Natural killer cell (primary cell): ENCODE data around the gene CACNA2D4. TPM values are rescaled to one million over a fixed set of nuclear protein-coding genes. Genes with fewer than 3 reads are reported as not detected.

Experiments used
- ATAC-seq, 3 donors: fragments of 150-1000 bp in 2 of 3; fragments of 200-7000 bp in 1 of 3; cut with Tn5 transposase; 1 replicate in 1 of 3; 2 replicates in 2 of 3; pipeline ENCODE4 v1.10.0; 2021; ENCODE audit warnings: mild to moderate bottlenecking in 2 of 3, moderate library complexity in 2 of 3
- DNase-seq, 2 donors: peaks; one replicate each; pipeline versions ENCODE4 v3.0.0 to v3.0.0-alpha.2; 2013 to 2021; ENCODE audit warnings: mixed read lengths in 1 of 2
- H3K27ac ChIP-seq: one replicate; pipeline ENCODE4 v1.5.1; 2013; ENCODE audit warnings: mild to moderate bottlenecking, low read length
- H3K27me3 ChIP-seq: one replicate; pipeline ENCODE4 v1.6.1; 2013; ENCODE audit warnings: low read length; ENCODE audit not compliant: control insufficient read depth, insufficient read depth
- H3K36me3 ChIP-seq: one replicate; pipeline ENCODE4 v1.6.1; 2013; ENCODE audit warnings: low read length; ENCODE audit not compliant: control insufficient read depth, insufficient read depth
- H3K4me1 ChIP-seq: one replicate; pipeline ENCODE4 v1.6.1; 2013; ENCODE audit warnings: low read length; ENCODE audit not compliant: control insufficient read depth, insufficient read depth
- H3K4me3 ChIP-seq: one replicate; pipeline ENCODE4 v1.5.1; 2013; ENCODE audit warnings: low read length
- H3K9me3 ChIP-seq: one replicate; pipeline ENCODE4 v1.6.1; 2013; ENCODE audit warnings: low read length; ENCODE audit not compliant: control insufficient read depth, insufficient read depth
- H3K27ac Mint-ChIP-seq, 2 donors: one replicate each; pipeline ENCODE4 v1.8.0; 2022; ENCODE audit warnings: mild to moderate bottlenecking in 2 of 2, mixed read lengths in 2 of 2, moderate library complexity in 1 of 2
- H3K27me3 Mint-ChIP-seq, 2 donors: one replicate each; pipeline ENCODE4 v1.8.0; 2022; ENCODE audit warnings: low read depth in 2 of 2, mixed read lengths in 2 of 2
- H3K36me3 Mint-ChIP-seq: one replicate; pipeline ENCODE4 v1.8.0; 2022; ENCODE audit warnings: mixed read lengths
- H3K4me1 Mint-ChIP-seq, 2 donors: one replicate each; pipeline ENCODE4 v1.8.0; 2022; ENCODE audit warnings: mixed read lengths in 2 of 2
- H3K4me3 Mint-ChIP-seq: one replicate; pipeline ENCODE4 v1.8.0; 2022; ENCODE audit warnings: mild to moderate bottlenecking, moderate library complexity, mixed read lengths
- H3K9me3 Mint-ChIP-seq, 2 donors: one replicate each; pipeline ENCODE4 v1.8.0; 2022; ENCODE audit warnings: mixed read lengths in 2 of 2
- CTCF ChIP-seq: fragments of 200-600 bp; IDR thresholded peaks from one replicate; pipeline ENCODE4 v1.8.0; 2022; ENCODE audit warnings: antibody characterized with exemption
- WGBS: methylation state at CpG from one replicate; pipeline ENCODE4 v1.1.7; 2013; ENCODE audit warnings: missing lambda C conversion rate; ENCODE audit not compliant: insufficient coverage; 5-methylcytosine and 5-hydroxymethylcytosine counted together
- intact Hi-C: fragments of 100-400 bp; cut with micrococcal nuclease; formaldehyde crosslinking; loops from one replicate; pipeline ENCODE4 v1.14.2; 2022
- total RNA-seq, 4 donors: library from RNA; stranded (reverse); fragments of 120-200 nt in 1 of 4; gene quantifications; one replicate each; pipeline versions ENCODE4 v1.2.3 to v1.2.4, GENCODE V29; 2013 to 2022

Gene CACNA2D4
- total RNA-seq, 3 donors from 2014 or later (not counting 1 experiment from before 2014, with no cell fraction given) = 26.5 to 49.6 (median 34.9) TPM

DNA sequence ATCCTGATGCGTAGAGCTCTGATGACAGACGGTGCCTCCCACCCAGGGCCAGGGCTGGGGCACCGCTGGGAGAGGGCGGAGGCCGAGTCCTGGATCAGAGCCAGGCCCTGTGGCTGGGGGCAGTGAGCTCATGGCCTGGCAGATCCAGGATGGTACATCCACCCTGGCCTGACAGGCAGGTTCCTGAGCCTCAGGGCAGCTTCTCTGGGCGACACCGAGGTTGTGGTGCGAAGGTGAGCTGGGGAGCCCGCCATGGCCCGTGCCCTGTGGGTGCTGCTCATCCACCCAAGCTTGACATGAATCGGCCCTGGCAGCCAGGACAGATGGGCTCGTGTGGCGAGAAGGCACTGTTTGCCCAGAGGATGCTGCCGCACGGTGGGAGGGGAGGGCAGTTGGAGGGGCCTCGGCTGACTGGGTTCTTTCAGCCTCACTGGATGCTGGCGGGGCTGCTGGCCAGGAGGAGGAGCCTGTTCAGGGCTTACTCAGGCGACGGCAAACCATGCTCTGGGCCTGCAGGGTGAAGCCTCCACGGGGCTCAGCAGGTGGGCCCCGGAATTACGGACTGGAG lies 81.5 kb downstream of the CACNA2D4 start:
- no peaks in the 10 kb centered on the region for H3K9me3 ChIP-seq
- Mint-ChIP-seq H3K27me3 (peaks cover 12 to 16% of the 10 kb centered on the region in 2 donors), H3K4me1 (peaks cover 0 to 4% of the 10 kb centered on the region in 2 donors), H3K9me3 (no peaks in the 10 kb centered on the region), H3K36me3 (no peaks in the 10 kb centered on the region), H3K4me3 (no peak overlapping the region), H3K27ac (no peak overlapping the region)
- no peak for ATAC-seq
- intact Hi-C loops = no loop called here
- no peaks in the 10 kb centered on the region for H3K4me1 ChIP-seq
- no peak overlapping the region for H3K4me3 ChIP-seq
- TF ChIP-seq CTCF = no peak
- H3K27ac ChIP-seq = no peak overlapping the region
- DNase-seq = no peak
- no peaks in the 10 kb centered on the region for H3K36me3 ChIP-seq
- no peaks in the 10 kb centered on the region for H3K27me3 ChIP-seq
- WGBS = 88% methylated on average over 22 of the region's 22 CpGs

DNA sequence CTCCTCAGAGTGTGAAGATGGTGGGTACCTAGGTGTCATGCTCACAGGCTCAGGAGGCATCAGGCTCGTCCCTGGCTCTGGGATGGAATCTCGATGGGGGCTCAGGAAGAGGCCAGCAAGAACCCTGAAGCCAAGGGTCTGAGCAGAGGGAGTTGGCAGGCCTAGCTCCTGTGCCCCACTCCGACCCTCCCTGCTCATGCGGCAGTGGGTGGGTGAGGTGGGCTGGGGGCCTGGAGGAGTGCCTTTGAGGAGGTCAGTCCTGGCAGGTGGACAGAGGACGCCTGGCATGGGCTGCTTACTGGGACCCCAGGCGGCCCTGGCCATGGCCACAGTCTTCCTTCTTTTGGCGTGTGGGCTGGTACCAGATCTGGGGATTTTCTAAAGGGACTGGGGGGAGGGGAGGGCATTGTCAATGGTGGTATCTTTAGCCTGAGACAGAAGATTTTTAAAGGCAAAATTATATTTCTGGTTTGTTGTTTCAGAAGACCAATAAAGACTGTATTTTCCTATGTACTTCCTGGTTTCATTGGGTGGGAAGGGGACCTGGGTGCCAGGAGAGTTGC lies 82.1 kb downstream of the CACNA2D4 start:
- Histone ChIP-seq H3K9me3 (no peaks in the 10 kb centered on the region), H3K27me3 (peaks cover under 1% of the 10 kb centered on the region), H3K36me3 (no peaks in the 10 kb centered on the region), H3K4me3 (no peak overlapping the region), H3K27ac (no peak overlapping the region), H3K4me1 (no peaks in the 10 kb centered on the region)
- 78% methylated on average over 7 of the region's 7 CpGs for WGBS
- intact Hi-C loops = no loop called here
- ATAC-seq (no peak), DNase-seq (no peak)
- Mint-ChIP-seq H3K4me3 (no peak overlapping the region), H3K9me3 (no peaks in the 10 kb centered on the region), H3K36me3 (no peaks in the 10 kb centered on the region), H3K27ac (no peak overlapping the region), H3K4me1 (peaks cover 0 to 4% of the 10 kb centered on the region in 2 donors), H3K27me3 (peaks cover 14 to 18% of the 10 kb centered on the region in 2 donors)
- no peak for TF ChIP-seq CTCF

- Mint-ChIP-seq H3K27me3 (peaks cover 16 to 18% of the 10 kb centered on the region in 2 donors), H3K9me3 (no peaks in the 10 kb centered on the region), H3K4me3 (no peak overlapping the region), H3K36me3 (no peaks in the 10 kb centered on the region), H3K27ac (no peak overlapping the region), H3K4me1 (peaks cover 0 to 4% of the 10 kb centered on the region in 2 donors)
- no peak overlapping the region for H3K27ac ChIP-seq
- DNase-seq (no peak), ATAC-seq (no peak)
- no peak overlapping the region for H3K4me3 ChIP-seq
- no peaks in the 10 kb centered on the region for H3K36me3 ChIP-seq
- intact Hi-C loops = no loop called here
- TF ChIP-seq CTCF = no peak
- H3K27me3 ChIP-seq = peaks cover 6% of the 10 kb centered on the region
- WGBS = 84% methylated on average over 22 of the region's 22 CpGs
- H3K4me1 ChIP-seq = no peaks in the 10 kb centered on the region
- no peaks in the 10 kb centered on the region for H3K9me3 ChIP-seq
Observed at GRCh38 chr12:1835211-1836131, 83.0 kb downstream of the CACNA2D4 start.
